H1 (cell line): Measurements from ENCODE around the gene AGAP3.
A peak's percentile ranks its signal among the peaks of the same experiment; 100 is the strongest.

Experiments used
- EZH2 ChIP-seq: fragments of 200-600 bp; sonication (generic); IDR thresholded peaks from 2 replicates; pipeline ENCODE4 v1.7.1; 2012; ENCODE audit warnings: low read depth, mild to moderate bottlenecking, moderate library complexity, low read length, inconsistent platforms; ENCODE audit not compliant: severe bottlenecking
- TF ChIP-seq, protein P1 (sequence below), 3 experiments: IDR thresholded peaks; 1 replicate in 2 of 3; 2 replicates in 1 of 3; pipeline versions ENCODE4 v1.5.1 to v1.6.1; 2011; ENCODE audit warnings: low read length in 3 of 3, mild to moderate bottlenecking in 3 of 3, inconsistent platforms in 2 of 3, low read depth in 1 of 3, moderate library complexity in 1 of 3; ENCODE audit not compliant: insufficient read depth in 1 of 3; ENCODE audit errors: control extremely low read depth in 1 of 3

GRCh38 chr7:151172273-151173141 is 86.2 kb downstream of the AGAP3 start:
- TF ChIP-seq, protein P1, sequence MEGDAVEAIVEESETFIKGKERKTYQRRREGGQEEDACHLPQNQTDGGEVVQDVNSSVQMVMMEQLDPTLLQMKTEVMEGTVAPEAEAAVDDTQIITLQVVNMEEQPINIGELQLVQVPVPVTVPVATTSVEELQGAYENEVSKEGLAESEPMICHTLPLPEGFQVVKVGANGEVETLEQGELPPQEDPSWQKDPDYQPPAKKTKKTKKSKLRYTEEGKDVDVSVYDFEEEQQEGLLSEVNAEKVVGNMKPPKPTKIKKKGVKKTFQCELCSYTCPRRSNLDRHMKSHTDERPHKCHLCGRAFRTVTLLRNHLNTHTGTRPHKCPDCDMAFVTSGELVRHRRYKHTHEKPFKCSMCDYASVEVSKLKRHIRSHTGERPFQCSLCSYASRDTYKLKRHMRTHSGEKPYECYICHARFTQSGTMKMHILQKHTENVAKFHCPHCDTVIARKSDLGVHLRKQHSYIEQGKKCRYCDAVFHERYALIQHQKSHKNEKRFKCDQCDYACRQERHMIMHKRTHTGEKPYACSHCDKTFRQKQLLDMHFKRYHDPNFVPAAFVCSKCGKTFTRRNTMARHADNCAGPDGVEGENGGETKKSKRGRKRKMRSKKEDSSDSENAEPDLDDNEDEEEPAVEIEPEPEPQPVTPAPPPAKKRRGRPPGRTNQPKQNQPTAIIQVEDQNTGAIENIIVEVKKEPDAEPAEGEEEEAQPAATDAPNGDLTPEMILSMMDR (IDR thresholded peaks at IDR 0.05; ENCODE audit: control extremely low read depth in 1 of 3, insufficient read depth in 1 of 3, low read depth in 1 of 3, low read length in 3 of 3) = peak in 2 of 3 experiments; percentile 100; a peak in 3 of 4 replicates
- TF ChIP-seq EZH2 = no peak
